ENCODE measurements around the gene ADAM10.

DNA sequence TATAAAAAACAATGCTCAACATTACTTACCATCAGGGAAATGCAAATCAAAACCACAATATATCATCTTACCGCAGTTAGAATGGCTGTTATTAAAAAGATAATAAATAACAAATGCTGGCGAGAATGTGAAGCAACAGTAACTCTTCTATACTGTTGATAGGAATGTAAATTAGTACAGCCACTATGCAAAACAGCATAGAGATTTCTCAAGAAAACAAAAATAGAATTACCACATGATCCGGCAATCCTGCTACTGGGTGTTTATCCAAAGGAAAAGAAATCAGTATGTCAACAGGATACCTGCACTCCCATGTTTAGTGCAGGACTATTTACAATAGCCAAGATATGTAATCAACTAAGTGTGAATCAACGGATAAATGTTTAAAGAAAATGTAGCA lies 48.1 kb downstream of the ADAM10 start:
- TF ChIP-seq, protein P1, sequence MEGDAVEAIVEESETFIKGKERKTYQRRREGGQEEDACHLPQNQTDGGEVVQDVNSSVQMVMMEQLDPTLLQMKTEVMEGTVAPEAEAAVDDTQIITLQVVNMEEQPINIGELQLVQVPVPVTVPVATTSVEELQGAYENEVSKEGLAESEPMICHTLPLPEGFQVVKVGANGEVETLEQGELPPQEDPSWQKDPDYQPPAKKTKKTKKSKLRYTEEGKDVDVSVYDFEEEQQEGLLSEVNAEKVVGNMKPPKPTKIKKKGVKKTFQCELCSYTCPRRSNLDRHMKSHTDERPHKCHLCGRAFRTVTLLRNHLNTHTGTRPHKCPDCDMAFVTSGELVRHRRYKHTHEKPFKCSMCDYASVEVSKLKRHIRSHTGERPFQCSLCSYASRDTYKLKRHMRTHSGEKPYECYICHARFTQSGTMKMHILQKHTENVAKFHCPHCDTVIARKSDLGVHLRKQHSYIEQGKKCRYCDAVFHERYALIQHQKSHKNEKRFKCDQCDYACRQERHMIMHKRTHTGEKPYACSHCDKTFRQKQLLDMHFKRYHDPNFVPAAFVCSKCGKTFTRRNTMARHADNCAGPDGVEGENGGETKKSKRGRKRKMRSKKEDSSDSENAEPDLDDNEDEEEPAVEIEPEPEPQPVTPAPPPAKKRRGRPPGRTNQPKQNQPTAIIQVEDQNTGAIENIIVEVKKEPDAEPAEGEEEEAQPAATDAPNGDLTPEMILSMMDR (conservative IDR thresholded peaks at IDR 0.05; ENCODE audit: low read depth, low read length): no peak
- no peak for TF ChIP-seq EZH2 (IDR thresholded peaks at IDR 0.05; ENCODE audit: low read length, unreplicated experiment)

All from PC-3 (cell line).